ENCODE data around the gene CCL11. TPM values are rescaled to one million over a fixed set of nuclear protein-coding genes. Genes with fewer than 3 reads are reported as not detected.

CCL11 gene
- total RNA-seq, 1 experiment from 2014 or later = not detected

- no peaks in the 10 kb centered on the region for H3K4me1 Mint-ChIP-seq (ENCODE audit: low read depth, unreplicated experiment)
- no peak for TF ChIP-seq CTCF (IDR thresholded peaks at IDR 0.05; ENCODE audit: insufficient read depth in 1 of 2, low read depth in 1 of 2, low read length in 1 of 2, severe bottlenecking in 1 of 2, unreplicated experiment in 1 of 2)
- no peak overlapping the region for H3K4me3 Mint-ChIP-seq (ENCODE audit: unreplicated experiment)
- Histone ChIP-seq H3K9me3 (no peaks in the 10 kb centered on the region), H3K4me1 (peaks cover 10% of the 10 kb centered on the region), H3K27me3 (replicated peaks; ENCODE audit: control insufficient read depth, insufficient read depth, low read length) (no peaks in the 10 kb centered on the region; the same call in none of the 2 replicates), H3K4me3 (ENCODE audit: low read depth, low read length) (no peak overlapping the region), H3K36me3 (ENCODE audit: control insufficient read depth, insufficient read depth, low read length) (no peaks in the 10 kb centered on the region)
- POLR2A ChIA-PET = no interaction called here
- DNase-seq = no peak
- CTCF ChIA-PET = no interaction called here
- H3K36me3 Mint-ChIP-seq (ENCODE audit: insufficient read depth, unreplicated experiment) = no peaks in the 10 kb centered on the region
- peaks cover 6% of the 10 kb centered on the region for H3K27me3 Mint-ChIP-seq (ENCODE audit: insufficient read depth, unreplicated experiment)
- no TSS peak for BruUV-seq (replicated peaks)
- intact Hi-C loops (cut with micrococcal nuclease; ENCODE audit: unreplicated experiment) = no loop called here
- H3K9me3 Mint-ChIP-seq (ENCODE audit: unreplicated experiment) = no peaks in the 10 kb centered on the region
- H3K27ac Mint-ChIP-seq (ENCODE audit: unreplicated experiment) = no peak overlapping the region
Observed at GRCh38 chr17:34257986-34258326, 27.6 kb upstream of the CCL11 start.

GRCh38 chr17:34259146-34259545 is 26.4 kb upstream of the CCL11 start:
- no peaks in the 10 kb centered on the region for H3K4me1 Mint-ChIP-seq (ENCODE audit: low read depth, unreplicated experiment)
- H3K36me3 Mint-ChIP-seq (ENCODE audit: insufficient read depth, unreplicated experiment) = no peaks in the 10 kb centered on the region
- BruUV-seq (replicated peaks) = no TSS peak
- ChIA-PET CTCF (no interaction called here), POLR2A (no interaction called here)
- Histone ChIP-seq H3K36me3 (ENCODE audit: control insufficient read depth, insufficient read depth, low read length) (no peaks in the 10 kb centered on the region), H3K4me3 (ENCODE audit: low read depth, low read length) (no peak overlapping the region), H3K4me1 (peaks cover 8% of the 10 kb centered on the region), H3K9me3 (no peaks in the 10 kb centered on the region), H3K27me3 (replicated peaks; ENCODE audit: control insufficient read depth, insufficient read depth, low read length) (no peaks in the 10 kb centered on the region; the same call in 1 of the 2 replicates)
- H3K27me3 Mint-ChIP-seq (ENCODE audit: insufficient read depth, unreplicated experiment) = peaks cover 6% of the 10 kb centered on the region
- no peak for DNase-seq
- TF ChIP-seq CTCF (IDR thresholded peaks at IDR 0.05; ENCODE audit: insufficient read depth in 1 of 2, low read depth in 1 of 2, low read length in 1 of 2, severe bottlenecking in 1 of 2, unreplicated experiment in 1 of 2) = no peak
- no peak overlapping the region for H3K27ac Mint-ChIP-seq (ENCODE audit: unreplicated experiment)
- no peaks in the 10 kb centered on the region for H3K9me3 Mint-ChIP-seq (ENCODE audit: unreplicated experiment)
- intact Hi-C loops (cut with micrococcal nuclease; ENCODE audit: unreplicated experiment) = no loop called here
- no peak overlapping the region for H3K4me3 Mint-ChIP-seq (ENCODE audit: unreplicated experiment)

GRCh38 chr17:34260861-34261260 is 24.7 kb upstream of the CCL11 start:
- H3K9me3 Mint-ChIP-seq (ENCODE audit: unreplicated experiment) = no peaks in the 10 kb centered on the region
- no peak for TF ChIP-seq CTCF (IDR thresholded peaks at IDR 0.05; ENCODE audit: insufficient read depth in 1 of 2, low read depth in 1 of 2, low read length in 1 of 2, severe bottlenecking in 1 of 2, unreplicated experiment in 1 of 2)
- peaks cover 14% of the 10 kb centered on the region for H3K27me3 Mint-ChIP-seq (ENCODE audit: insufficient read depth, unreplicated experiment)
- no peak overlapping the region for H3K4me3 Mint-ChIP-seq (ENCODE audit: unreplicated experiment)
- no peaks in the 10 kb centered on the region for H3K36me3 Mint-ChIP-seq (ENCODE audit: insufficient read depth, unreplicated experiment)
- ChIA-PET CTCF (no interaction called here), POLR2A (no interaction called here)
- H3K36me3 ChIP-seq (ENCODE audit: control insufficient read depth, insufficient read depth, low read length) = no peaks in the 10 kb centered on the region
- no TSS peak for BruUV-seq (replicated peaks)
- no peaks in the 10 kb centered on the region for H3K4me1 ChIP-seq
- no peak overlapping the region for H3K27ac Mint-ChIP-seq (ENCODE audit: unreplicated experiment)
- H3K9me3 ChIP-seq = no peaks in the 10 kb centered on the region
- no peak for DNase-seq
- H3K27me3 ChIP-seq (replicated peaks; ENCODE audit: control insufficient read depth, insufficient read depth, low read length) = no peaks in the 10 kb centered on the region
- intact Hi-C loops (cut with micrococcal nuclease; ENCODE audit: unreplicated experiment) = no loop called here
- no peak overlapping the region for H3K4me3 ChIP-seq (ENCODE audit: low read depth, low read length)
- H3K4me1 Mint-ChIP-seq (ENCODE audit: low read depth, unreplicated experiment) = no peaks in the 10 kb centered on the region
